K562 (cell line): ENCODE results near the gene PDCD6IP. TPM values are rescaled to one million over a fixed set of nuclear protein-coding genes. Genes with fewer than 3 reads are reported as not detected.

ENCODE experiments used
- CSDE1 ChIP-seq, 2 experiments: fragments of 450-650 bp; IDR thresholded peaks; 2 replicates each; pipeline ENCODE4 v1.6.1; 2016; ENCODE audit warnings: mild to moderate bottlenecking in 1 of 2
- GATAD2B ChIP-seq: fragments of 450-650 bp; IDR thresholded peaks from 2 replicates; pipeline ENCODE4 v1.6.1; 2017; ENCODE audit warnings: mild to moderate bottlenecking, borderline replicate concordance
- IFI16 ChIP-seq: fragments of 250-450 bp; sonication (Bioruptor Pico); IDR thresholded peaks from 2 replicates; pipeline ENCODE4 v2.1.2; 2022; ENCODE audit warnings: mild to moderate bottlenecking, inconsistent platforms
- KDM1A ChIP-seq, 2 experiments: fragments of 450-650 bp; IDR thresholded peaks; 2 replicates each; pipeline ENCODE4 v1.6.1; 2016; ENCODE audit warnings: mild to moderate bottlenecking in 2 of 2
- MCM3 ChIP-seq: fragments of 450-650 bp; IDR thresholded peaks from 2 replicates; pipeline ENCODE4 v1.6.1; 2016
- MCM7 ChIP-seq, 2 experiments: fragments of 450-650 bp; IDR thresholded peaks; 2 replicates each; pipeline ENCODE4 v1.6.1; 2016 to 2018
- MTF1 ChIP-seq: fragments of 250-450 bp; sonication (Bioruptor Pico); IDR thresholded peaks from 2 replicates; pipeline ENCODE4 v1.9.0; 2021; ENCODE audit warnings: moderate library complexity, mild to moderate bottlenecking, inconsistent platforms, borderline replicate concordance
- MXI1 ChIP-seq: IDR thresholded peaks from 2 replicates; pipeline ENCODE4 v1.6.1; 2011; ENCODE audit warnings: low read depth, mild to moderate bottlenecking, improper control_type of control experiment, low read length
- NFYB ChIP-seq: IDR thresholded peaks from 2 replicates; pipeline ENCODE4 v1.6.1; 2011; ENCODE audit warnings: mild to moderate bottlenecking, moderate library complexity; ENCODE audit not compliant: insufficient read length; ENCODE audit errors: extremely low read depth
- POLR2B ChIP-seq: fragments of 450-650 bp; IDR thresholded peaks from 2 replicates; pipeline ENCODE4 v1.6.1; 2018; ENCODE audit warnings: low read depth; ENCODE audit not compliant: partially characterized antibody
- PYGO2 ChIP-seq: fragments of 450-650 bp; IDR thresholded peaks from 2 replicates; pipeline ENCODE4 v1.6.1; 2016; ENCODE audit warnings: mild to moderate bottlenecking, missing genetic modification characterization, moderate library complexity, missing compliant biosample characterization
- RBM34 ChIP-seq: fragments of 200-400 bp; formaldehyde crosslinking; IDR thresholded peaks from 2 replicates; pipeline ENCODE4 v1.6.1; 2018; ENCODE audit warnings: low read length, borderline replicate concordance; ENCODE audit not compliant: insufficient read depth
- RHOXF2B ChIP-seq: fragments of 250-450 bp; sonication (Bioruptor Pico); conservative IDR thresholded peaks from 2 replicates; pipeline ENCODE4 v1.5.1; 2021
- TAF15 ChIP-seq: fragments of 200-400 bp; formaldehyde crosslinking; IDR thresholded peaks from 2 replicates; pipeline ENCODE4 v1.6.1; 2017; ENCODE audit warnings: mild to moderate bottlenecking, low read depth, low read length, moderate library complexity
- THAP7 ChIP-seq: fragments of 250-450 bp; sonication (Bioruptor Pico); IDR thresholded peaks from 2 replicates; pipeline ENCODE4 v1.5.0; 2021
- TSC22D4 ChIP-seq: fragments of 450-650 bp; IDR thresholded peaks from 2 replicates; pipeline ENCODE4 v1.6.1; 2016; ENCODE audit warnings: missing genetic modification characterization, missing biosample characterization, control low read depth
- ZNF184 ChIP-seq: sonication (generic); formaldehyde crosslinking; IDR thresholded peaks from 2 replicates; pipeline ENCODE4 v1.5.0; 2020; ENCODE audit warnings: missing genetic modification reagents
- ZNF551 ChIP-seq: fragments of 250-450 bp; sonication (Bioruptor Pico); IDR thresholded peaks from 2 replicates; pipeline ENCODE4 v1.5.0; 2021; ENCODE audit warnings: mild to moderate bottlenecking, moderate library complexity
- ZNF77 ChIP-seq: fragments of 250-450 bp; sonication (Bioruptor Pico); IDR thresholded peaks from 2 replicates; pipeline ENCODE4 v1.5.0; 2020
- ZNF780A ChIP-seq: fragments of 250-450 bp; sonication (Bioruptor Pico); IDR thresholded peaks from 2 replicates; pipeline ENCODE4 v1.5.0; 2021; ENCODE audit warnings: mild to moderate bottlenecking
- ZNF785 ChIP-seq: fragments of 250-450 bp; sonication (Bioruptor Pico); IDR thresholded peaks from 2 replicates; pipeline ENCODE4 v1.4.0; 2020; ENCODE audit warnings: mild to moderate bottlenecking
- polyA plus RNA-seq, 8 experiments: library from polyadenylated mRNA; depleted of rRNA in 4 of 8; stranded (reverse) in 5 of 8; unstranded in 3 of 8; fragments of >200 nt; fragmentation: Nextera tagmentation in 2 of 8; fragmentation: Illumina TruSeq in 1 of 8; extraction: Ambion mirVana in 2 of 8; extraction: Trizol in 1 of 8; gene quantifications; 2 replicates each; pipeline versions ENCODE4 v1.2.1 to v1.2.3, GENCODE V29; 2011 to 2014; ENCODE audit warnings: inconsistent platforms in 1 of 8, missing spikeins in 1 of 8
- total RNA-seq, 7 experiments: library from RNA; depleted of rRNA in 6 of 7; stranded (reverse); fragments of >200 nt in 6 of 7; fragmentation: Illumina TruSeq in 2 of 7; extraction: Trizol in 2 of 7; gene quantifications; 2 replicates each; pipeline versions ENCODE4 v1.2.1 to v1.2.3, GENCODE V29; 2011 to 2021; ENCODE audit warnings: low replicate concordance in 1 of 7
- TF ChIP-seq, protein P1 (sequence below): fragments of 150-350 bp; conservative IDR thresholded peaks from 2 replicates; pipeline ENCODE4 v1.6.1; 2014; ENCODE audit warnings: low read length
- TF ChIP-seq, protein P2 (sequence below), 3 experiments: fragments of 200-800 bp in 1 of 3; sonication (Bioruptor generic) in 1 of 3; sonication (generic) in 1 of 3; formaldehyde crosslinking in 1 of 3; IDR thresholded peaks; 2 replicates each; pipeline versions ENCODE4 v1.6.1 to v1.8.0; 2016 to 2022; ENCODE audit warnings: mild to moderate bottlenecking in 2 of 3, missing compliant biosample characterization in 2 of 3, missing genetic modification characterization in 2 of 3, missing genetic modification reagents in 1 of 3

Gene PDCD6IP
- total and polyA plus RNA-seq, 9 of the 15 experiments (the other 6 are each of a cell fraction or from before 2014, with no cell fraction given): 40.2 to 302 (median 122) TPM

GRCh38 chr3:33900809-33901505, 102.5 kb downstream of the PDCD6IP start (continued):
- no peak for TF ChIP-seq THAP7 (CRISPR knock-in tag)
- TF ChIP-seq RBM34: no peak
- no peak for TF ChIP-seq ZNF184
- peak; percentile 64; the same call in 1 of the 2 replicates for TF ChIP-seq MXI1
- no peak for TF ChIP-seq NFYB
- no peak for TF ChIP-seq ZNF77 (CRISPR knock-in tag)
- no peak for TF ChIP-seq TAF15
- no peak for TF ChIP-seq MTF1 (CRISPR knock-in tag)
- no peak for TF ChIP-seq TSC22D4
- TF ChIP-seq POLR2B: no peak
- TF ChIP-seq MCM7 (IDR thresholded peaks at IDR 0.05): no peak
- peak; percentile 92 to 95 for TF ChIP-seq KDM1A (IDR thresholded peaks at IDR 0.05)
- no peak for TF ChIP-seq IFI16 (CRISPR knock-in tag)
- peak; percentile 86 for TF ChIP-seq GATAD2B
- peak; percentile 80 for TF ChIP-seq PYGO2
- no peak; a peak in 1 of 4 replicates for TF ChIP-seq CSDE1 (IDR thresholded peaks at IDR 0.05)
- TF ChIP-seq, protein P1, sequence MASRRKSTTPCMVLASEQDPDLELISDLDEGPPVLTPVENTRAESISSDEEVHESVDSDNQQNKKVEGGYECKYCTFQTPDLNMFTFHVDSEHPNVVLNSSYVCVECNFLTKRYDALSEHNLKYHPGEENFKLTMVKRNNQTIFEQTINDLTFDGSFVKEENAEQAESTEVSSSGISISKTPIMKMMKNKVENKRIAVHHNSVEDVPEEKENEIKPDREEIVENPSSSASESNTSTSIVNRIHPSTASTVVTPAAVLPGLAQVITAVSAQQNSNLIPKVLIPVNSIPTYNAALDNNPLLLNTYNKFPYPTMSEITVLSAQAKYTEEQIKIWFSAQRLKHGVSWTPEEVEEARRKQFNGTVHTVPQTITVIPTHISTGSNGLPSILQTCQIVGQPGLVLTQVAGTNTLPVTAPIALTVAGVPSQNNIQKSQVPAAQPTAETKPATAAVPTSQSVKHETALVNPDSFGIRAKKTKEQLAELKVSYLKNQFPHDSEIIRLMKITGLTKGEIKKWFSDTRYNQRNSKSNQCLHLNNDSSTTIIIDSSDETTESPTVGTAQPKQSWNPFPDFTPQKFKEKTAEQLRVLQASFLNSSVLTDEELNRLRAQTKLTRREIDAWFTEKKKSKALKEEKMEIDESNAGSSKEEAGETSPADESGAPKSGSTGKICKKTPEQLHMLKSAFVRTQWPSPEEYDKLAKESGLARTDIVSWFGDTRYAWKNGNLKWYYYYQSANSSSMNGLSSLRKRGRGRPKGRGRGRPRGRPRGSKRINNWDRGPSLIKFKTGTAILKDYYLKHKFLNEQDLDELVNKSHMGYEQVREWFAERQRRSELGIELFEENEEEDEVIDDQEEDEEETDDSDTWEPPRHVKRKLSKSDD: no peak
- TF ChIP-seq, protein P2, sequence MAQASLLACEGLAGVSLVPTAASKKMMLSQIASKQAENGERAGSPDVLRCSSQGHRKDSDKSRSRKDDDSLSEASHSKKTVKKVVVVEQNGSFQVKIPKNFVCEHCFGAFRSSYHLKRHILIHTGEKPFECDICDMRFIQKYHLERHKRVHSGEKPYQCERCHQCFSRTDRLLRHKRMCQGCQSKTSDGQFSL (CRISPR knock-in tag; IDR thresholded peaks at IDR 0.05): no peak
- TF ChIP-seq, protein P2 (tag; IDR thresholded peaks at IDR 0.05): peak in 1 of 2 experiments; percentile 28; a peak in 1 of 4 replicates
- TF ChIP-seq RHOXF2B: no peak
- no peak for TF ChIP-seq ZNF551 (CRISPR knock-in tag)
- TF ChIP-seq ZNF785 (CRISPR knock-in tag): no peak
- TF ChIP-seq MCM3: no peak
- TF ChIP-seq ZNF780A: no peak
